ENCODE data around the gene CALML5.

CALML5 gene

GRCh38 chr10:5499493-5500140 is at the start of gene CALML5:
Gene CALML5 (minus strand): TSS chr10:5499570. CDS start chr10:5499438, 132 bp downstream.
- no peak for DNase-seq

GRCh38 chr10:5547931-5548660 is 48.7 kb upstream of the CALML5 start:
- no peak for DNase-seq

- DNase-seq, result no peak
These were observed 48.2 kb upstream of the CALML5 start for GRCh38 chr10:5547681-5547930.

GRCh38 chr10:5546891-5547680 is 47.7 kb upstream of the CALML5 start:
- DNase-seq, result no peak

GRCh38 chr10:5545778-5546710 is 46.7 kb upstream of the CALML5 start:
- no peak for DNase-seq

GRCh38 chr10:5545426-5545777 is 46.0 kb upstream of the CALML5 start:
- DNase-seq, result no peak

- DNase-seq, result no peak
These were observed 45.6 kb upstream of the CALML5 start for GRCh38 chr10:5545011-5545410.

- no peak for DNase-seq
These were observed 44.9 kb upstream of the CALML5 start for GRCh38 chr10:5544216-5544805.

GRCh38 chr10:5543623-5544022 is 44.3 kb upstream of the CALML5 start:
- no peak for DNase-seq

GRCh38 chr10:5542100-5542499 is 42.7 kb upstream of the CALML5 start:
- DNase-seq, result no peak

- DNase-seq, result no peak
These were observed 41.5 kb upstream of the CALML5 start for GRCh38 chr10:5540891-5541290.

- DNase-seq, result no peak
These were observed 40.7 kb upstream of the CALML5 start for GRCh38 chr10:5540080-5540479.

GRCh38 chr10:5538892-5539651 is 39.7 kb upstream of the CALML5 start:
- no peak for DNase-seq

GRCh38 chr10:5538446-5538845 is 39.1 kb upstream of the CALML5 start:
- no peak for DNase-seq

GRCh38 chr10:5537684-5538083 is 38.3 kb upstream of the CALML5 start:
- DNase-seq, result no peak

GRCh38 chr10:5536486-5537081 is 37.2 kb upstream of the CALML5 start:
- no peak for DNase-seq

- DNase-seq, result no peak
These were observed 35.8 kb upstream of the CALML5 start for GRCh38 chr10:5534880-5535856.

- DNase-seq, result no peak
These were observed 34.9 kb upstream of the CALML5 start for GRCh38 chr10:5534051-5534821.

- no peak for DNase-seq
These were observed 33.8 kb upstream of the CALML5 start for GRCh38 chr10:5533098-5533731.
